LoVo (cell line): ENCODE data around the gene CABP2.
"Not testable (repeated sequence)": the region's sequence is repeated elsewhere in the genome, so short reads cannot be mapped to it uniquely, and the experiment has no call there.

Experiments
- DNase-seq: peaks from one replicate; pipeline ENCODE4 v3.0.0-alpha.2; 2016; ENCODE audit warnings: low spot score

The CABP2 gene

GRCh38 chr11:67494371-67495233 is 28.6 kb downstream of the CABP2 start:
- DNase-seq: no peak

- DNase-seq: no peak
Measured at GRCh38 chr11:67493548-67494370, 29.5 kb downstream of the CABP2 start.

GRCh38 chr11:67492801-67493547 is 30.3 kb downstream of the CABP2 start:
- no peak for DNase-seq

- no peak for DNase-seq
Measured at GRCh38 chr11:67492069-67492727, 31.0 kb downstream of the CABP2 start.

- DNase-seq: no peak
Measured at GRCh38 chr11:67491276-67492068, 31.8 kb downstream of the CABP2 start.

- no peak for DNase-seq
Measured at GRCh38 chr11:67490727-67491065, 32.5 kb downstream of the CABP2 start.

GRCh38 chr11:67489885-67490726 is 33.1 kb downstream of the CABP2 start:
- DNase-seq: no peak

GRCh38 chr11:67489203-67489884 is 33.9 kb downstream of the CABP2 start:
- DNase-seq: no peak

GRCh38 chr11:67486481-67487195 is 36.6 kb downstream of the CABP2 start:
- DNase-seq: no peak

GRCh38 chr11:67485873-67486361 is 37.3 kb downstream of the CABP2 start:
- DNase-seq: not testable (repeated sequence)

- no peak for DNase-seq
Measured at GRCh38 chr11:67484847-67485311, 38.4 kb downstream of the CABP2 start.

GRCh38 chr11:67483831-67484665 is 39.2 kb downstream of the CABP2 start:
- DNase-seq: no peak

- peak; percentile 97 for DNase-seq
Measured at GRCh38 chr11:67482827-67483798, 40.1 kb downstream of the CABP2 start, which contains the start of gene AIP. AIP (plus strand) TSS chr11:67483026; CDS start chr11:67483159, 133 bp downstream.

- DNase-seq: no peak
Measured at GRCh38 chr11:67482275-67482826, 40.9 kb downstream of the CABP2 start.

GRCh38 chr11:67477344-67478050 is 45.7 kb downstream of the CABP2 start:
- DNase-seq: not testable (repeated sequence)
